GM12878 (cell line): ENCODE results near the gene FAM200A. TPM values are rescaled to one million over a fixed set of nuclear protein-coding genes. Genes with fewer than 3 reads are reported as not detected.

Experiments used
- ATAC-seq: fragments of 200-7000 bp; cut with Tn5 transposase; 3 replicates; pipeline ENCODE4 v1.9.1; 2020; ENCODE audit warnings: mild to moderate bottlenecking, moderate library complexity
- BruUV-seq: library from RNA; stranded (reverse); fragments of 400-500 nt; replicated peaks from 2 replicates; lab custom pipeline; 2021; lab: Mats Ljungman, UMichigan
- CTCF ChIA-PET: fragments of 300-600 bp; sonication (Branson Sonifier 250); formaldehyde crosslinking; extraction: SDS; loops from one replicate; lab custom pipeline; 2021; ENCODE audit warnings: inconsistent platforms; lab: Yijun Ruan, JAX
- POLR2A ChIA-PET: fragments of 350-600 bp; formaldehyde crosslinking; extraction: SDS; loops from one replicate; lab custom pipeline; 2021; ENCODE audit warnings: inconsistent platforms; lab: Charles Lee
- RAD21 ChIA-PET: fragments of 300-600 bp; sonication (Branson Sonifier 250); formaldehyde crosslinking; loops from one replicate; lab custom pipeline; 2023; ENCODE audit warnings: antibody characterized with exemption; ENCODE audit not compliant: unreplicated experiment; lab: Charles Lee
- SMC1A ChIA-PET: fragments of 300-600 bp; sonication (Branson Sonifier 250); formaldehyde crosslinking; loops from one replicate; lab custom pipeline; 2023; ENCODE audit not compliant: unreplicated experiment, uncharacterized antibody; lab: Charles Lee
- DNase-seq: peaks from one replicate; pipeline ENCODE4 v3.0.0-alpha.2; 2011; ENCODE audit warnings: low read depth, low spot score
- FAIRE-seq: peaks from 3 replicates; lab custom pipeline; 2011; peaks lifted over from hg19 to GRCh38; lab: Jason Lieb, UNC
- H2AFZ ChIP-seq: 2 replicates; pipeline ENCODE4 v1.6.0; 2011; ENCODE audit warnings: low read depth, low read length, control low read depth; ENCODE audit not compliant: control insufficient read depth
- H3K27ac ChIP-seq: 2 replicates; pipeline ENCODE4 v1.5.1; 2011; ENCODE audit warnings: control low read depth; ENCODE audit not compliant: control insufficient read depth, insufficient read depth
- H3K27me3 ChIP-seq, 2 experiments: replicated peaks in 1 of 2; 2 replicates each; pipeline versions ENCODE4 v1.6.0 to v1.6.1; 2011; ENCODE audit warnings: low read length in 1 of 2; ENCODE audit not compliant: control insufficient read depth in 2 of 2, insufficient read depth in 2 of 2
- H3K36me3 ChIP-seq, 2 experiments: 2 replicates each; pipeline ENCODE4 v1.5.1; 2011; ENCODE audit warnings: low read length in 1 of 2; ENCODE audit not compliant: control insufficient read depth in 2 of 2, insufficient read depth in 2 of 2
- H3K4me1 ChIP-seq: 2 replicates; pipeline ENCODE4 v1.6.1; 2011; ENCODE audit warnings: mild to moderate bottlenecking, low read length, moderate library complexity, mixed read lengths; ENCODE audit not compliant: control insufficient read depth, insufficient read depth
- H3K4me2 ChIP-seq: 2 replicates; pipeline ENCODE4 v1.6.0; 2011; ENCODE audit warnings: control low read depth; ENCODE audit not compliant: control insufficient read depth, insufficient read depth
- H3K4me3 ChIP-seq: fragments of 200-600 bp; sonication (generic); 2 replicates; pipeline ENCODE4 v1.5.1; 2016
- H3K79me2 ChIP-seq: 2 replicates; pipeline ENCODE4 v1.6.0; 2011; ENCODE audit warnings: low read length; ENCODE audit not compliant: control insufficient read depth, insufficient read depth
- H3K9ac ChIP-seq: 2 replicates; pipeline ENCODE4 v1.8.0; 2011; ENCODE audit warnings: low read length, control low read depth, mixed read lengths; ENCODE audit not compliant: control insufficient read depth, insufficient read depth
- H3K9me3 ChIP-seq: replicated peaks from 3 replicates; pipeline ENCODE4 v1.5.1; 2011; ENCODE audit warnings: mild to moderate bottlenecking, low read length; ENCODE audit not compliant: control insufficient read depth, insufficient read depth
- H4K20me1 ChIP-seq: 2 replicates; pipeline ENCODE4 v1.6.0; 2011; ENCODE audit not compliant: control insufficient read depth, insufficient read depth
- LARP7 ChIP-seq: fragments of 450-650 bp; IDR thresholded peaks from 2 replicates; pipeline ENCODE4 v1.6.1; 2017; ENCODE audit warnings: mild to moderate bottlenecking
- NBN ChIP-seq: fragments of 450-650 bp; IDR thresholded peaks from 2 replicates; pipeline ENCODE4 v1.6.1; 2016
- PBX3 ChIP-seq: IDR thresholded peaks from 2 replicates; pipeline ENCODE4 v1.6.1; 2011; ENCODE audit warnings: mild to moderate bottlenecking, low read depth, low read length, moderate library complexity; ENCODE audit not compliant: insufficient replicate concordance
- ZNF622 ChIP-seq: fragments of 450-650 bp; IDR thresholded peaks from 2 replicates; pipeline ENCODE4 v1.6.1; 2017; ENCODE audit warnings: mild to moderate bottlenecking, inconsistent platforms
- ZNF687 ChIP-seq: fragments of 450-650 bp; IDR thresholded peaks from 2 replicates; pipeline ENCODE4 v1.6.1; 2017; ENCODE audit warnings: mild to moderate bottlenecking, moderate library complexity
- WGBS: methylation state at CpG from one replicate; pipeline ENCODE4 v1.1.6; 2016; ENCODE audit warnings: low lambda C conversion rate; ENCODE audit not compliant: insufficient replicate concordance, insufficient coverage; ENCODE audit errors: missing lambda C conversion rate; 5-methylcytosine and 5-hydroxymethylcytosine counted together
- in situ Hi-C: fragments of 300-500 bp; cut with MboI; formaldehyde crosslinking; loops from 9 replicates; pipeline ENCODE4 v1.14.3; 2018; ENCODE audit warnings: mixed read lengths
- intact Hi-C: fragments of 100-400 bp; cut with micrococcal nuclease; formaldehyde crosslinking; loops from one replicate; pipeline ENCODE4 v1.14.2; 2022; ENCODE audit not compliant: unreplicated experiment
- polyA plus RNA-seq, 11 experiments: library from polyadenylated mRNA; depleted of rRNA in 4 of 11; unstranded in 6 of 11; stranded (reverse) in 5 of 11; fragments of >200 nt; fragmentation: Nextera tagmentation in 4 of 11; fragmentation: Illumina TruSeq in 1 of 11; extraction: Ambion mirVana in 4 of 11; extraction: Trizol in 1 of 11; gene quantifications; 1 replicate in 1 of 11; 2 replicates in 10 of 11; pipeline versions ENCODE4 v1.2.1 to v1.2.3, GENCODE V29; 2011 to 2016; ENCODE audit warnings: inconsistent platforms in 2 of 11, missing spikeins in 2 of 11, low read depth in 1 of 11
- total RNA-seq, 4 experiments: library from RNA; depleted of rRNA in 3 of 4; stranded (reverse); fragments of >200 nt in 3 of 4; fragmentation: Illumina TruSeq in 1 of 4; extraction: Trizol in 1 of 4; gene quantifications; 2 replicates each; pipeline versions ENCODE4 v1.2.1 to v1.2.3, GENCODE V29; 2013 to 2021

FAM200A gene
- total and polyA plus RNA-seq, 10 of the 15 experiments (the other 5 are each of a cell fraction or from before 2014, with no cell fraction given) = 2.7 to 9.0 (median 6.5) TPM

- WGBS = 87% methylated on average over 5 of the region's 5 CpGs
- CTCF ChIA-PET = interaction anchor here (0.7 kb wide), 1 partner anchor 21 kb away, joined by 3 read pairs; no protein-coding TSS in a partner anchor
- SMC1A ChIA-PET = interaction anchor here (1.2 kb wide), 1 partner anchor 75 kb away, joined by 3 read pairs; no protein-coding TSS in a partner anchor
- H4K20me1 ChIP-seq = no peaks in the 10 kb centered on the region
- RAD21 ChIA-PET = no interaction called here
- no peak overlapping the region for H2AFZ ChIP-seq
- TF ChIP-seq PBX3 (no peak), NBN (no peak), ZNF622 (no peak), LARP7 (no peak), ZNF687 (no peak)
- intact Hi-C loops (no loop called here), in situ Hi-C loops (no loop called here)
- no peak overlapping the region for H3K4me3 ChIP-seq
- no peaks in the 10 kb centered on the region for H3K36me3 ChIP-seq
- H3K9me3 ChIP-seq = peaks cover 6% of the 10 kb centered on the region; the same call in 2 of the 3 replicates
- FAIRE-seq (no peak), DNase-seq (no peak), ATAC-seq (no peak)
- BruUV-seq = no TSS peak
- no peak overlapping the region for H3K4me2 ChIP-seq
- no peaks in the 10 kb centered on the region for H3K27me3 ChIP-seq
- POLR2A ChIA-PET = interaction anchor here (0.6 kb wide), 1 partner anchor 73 kb away, joined by 3 read pairs; no protein-coding TSS in a partner anchor
- H3K9ac ChIP-seq = no peak overlapping the region
- H3K27ac ChIP-seq = no peak overlapping the region
- no peaks in the 10 kb centered on the region for H3K79me2 ChIP-seq
- H3K4me1 ChIP-seq = no peaks in the 10 kb centered on the region
Measured at GRCh38 chr7:99540542-99540941, 11.4 kb downstream of the FAM200A start.
